Parathyroid adenoma (tissue), 2 donors: Measurements from ENCODE around the gene EPHB2.

Experiments used
- H2AFZ ChIP-seq: fragments of 300-600 bp; sonication (generic); one replicate; pipeline ENCODE4 v1.7.0; 2017; ENCODE audit warnings: antibody characterized with exemption, mild to moderate bottlenecking
- H3K27ac ChIP-seq: fragments of 300-600 bp; sonication (generic); one replicate; pipeline ENCODE4 v1.7.0; 2017
- H3K27me3 ChIP-seq: fragments of 300-600 bp; sonication (generic); one replicate; pipeline ENCODE4 v1.7.0; 2017; ENCODE audit warnings: low read length; ENCODE audit not compliant: control insufficient read depth, insufficient read depth
- H3K36me3 ChIP-seq: fragments of 300-600 bp; sonication (generic); one replicate; pipeline ENCODE4 v1.7.0; 2017; ENCODE audit warnings: low read length; ENCODE audit not compliant: control insufficient read depth, insufficient read depth
- H3K4me1 ChIP-seq: fragments of 300-600 bp; sonication (generic); one replicate; pipeline ENCODE4 v1.7.0; 2017; ENCODE audit warnings: control low read depth
- H3K4me2 ChIP-seq: fragments of 300-600 bp; sonication (generic); one replicate; pipeline ENCODE4 v1.7.0; 2017; ENCODE audit warnings: low read length
- H3K4me3 ChIP-seq: fragments of 300-600 bp; sonication (generic); one replicate; pipeline ENCODE4 v1.7.0; 2017; ENCODE audit warnings: low read depth, low read length
- H3K79me2 ChIP-seq: fragments of 300-600 bp; sonication (generic); one replicate; pipeline ENCODE4 v1.7.0; 2017; ENCODE audit warnings: control low read depth
- H3K9ac ChIP-seq: fragments of 300-600 bp; sonication (generic); one replicate; pipeline ENCODE4 v1.7.0; 2017; ENCODE audit warnings: mild to moderate bottlenecking
- H3K9me3 ChIP-seq: fragments of 300-600 bp; sonication (generic); one replicate; pipeline ENCODE4 v1.7.0; 2017; ENCODE audit warnings: low read length; ENCODE audit not compliant: control insufficient read depth
- TF ChIP-seq, protein P1 (sequence below): fragments of 300-600 bp; sonication (generic); IDR thresholded peaks from one replicate; pipeline ENCODE4 v1.7.0; 2017; ENCODE audit warnings: antibody characterized with exemption, mild to moderate bottlenecking
- donor health status: primary hyperparathyroidism.

Gene EPHB2

DNA sequence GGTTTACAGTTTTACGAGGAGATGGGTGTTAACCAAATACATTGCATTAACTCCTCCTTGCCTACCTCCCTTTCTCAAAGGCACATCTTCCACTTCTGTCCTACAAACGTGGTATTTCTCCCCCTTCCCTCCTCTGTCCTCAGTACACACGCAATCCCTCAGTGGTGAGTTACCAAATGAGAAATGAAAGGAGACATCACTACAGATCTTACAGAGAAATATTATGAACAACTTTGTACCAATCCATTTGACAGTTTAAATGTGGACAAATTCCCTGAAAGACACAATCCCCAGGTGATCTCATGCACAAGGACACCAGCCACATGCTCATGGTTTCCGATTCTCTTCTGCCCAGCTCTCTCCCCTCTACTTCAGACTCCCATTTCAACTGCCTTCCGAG, 255.7 kb downstream of the EPHB2 start:
- Histone ChIP-seq H3K4me3 (no peak overlapping the region), H3K27me3 (no peaks in the 10 kb centered on the region), H3K36me3 (no peaks in the 10 kb centered on the region), H3K4me1 (no peaks in the 10 kb centered on the region), H2AFZ (no peak overlapping the region), H3K9me3 (no peaks in the 10 kb centered on the region), H3K27ac (no peak overlapping the region), H3K4me2 (no peak overlapping the region), H3K9ac (no peak overlapping the region), H3K79me2 (no peaks in the 10 kb centered on the region)
- TF ChIP-seq, protein P1, sequence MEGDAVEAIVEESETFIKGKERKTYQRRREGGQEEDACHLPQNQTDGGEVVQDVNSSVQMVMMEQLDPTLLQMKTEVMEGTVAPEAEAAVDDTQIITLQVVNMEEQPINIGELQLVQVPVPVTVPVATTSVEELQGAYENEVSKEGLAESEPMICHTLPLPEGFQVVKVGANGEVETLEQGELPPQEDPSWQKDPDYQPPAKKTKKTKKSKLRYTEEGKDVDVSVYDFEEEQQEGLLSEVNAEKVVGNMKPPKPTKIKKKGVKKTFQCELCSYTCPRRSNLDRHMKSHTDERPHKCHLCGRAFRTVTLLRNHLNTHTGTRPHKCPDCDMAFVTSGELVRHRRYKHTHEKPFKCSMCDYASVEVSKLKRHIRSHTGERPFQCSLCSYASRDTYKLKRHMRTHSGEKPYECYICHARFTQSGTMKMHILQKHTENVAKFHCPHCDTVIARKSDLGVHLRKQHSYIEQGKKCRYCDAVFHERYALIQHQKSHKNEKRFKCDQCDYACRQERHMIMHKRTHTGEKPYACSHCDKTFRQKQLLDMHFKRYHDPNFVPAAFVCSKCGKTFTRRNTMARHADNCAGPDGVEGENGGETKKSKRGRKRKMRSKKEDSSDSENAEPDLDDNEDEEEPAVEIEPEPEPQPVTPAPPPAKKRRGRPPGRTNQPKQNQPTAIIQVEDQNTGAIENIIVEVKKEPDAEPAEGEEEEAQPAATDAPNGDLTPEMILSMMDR: no peak

DNA sequence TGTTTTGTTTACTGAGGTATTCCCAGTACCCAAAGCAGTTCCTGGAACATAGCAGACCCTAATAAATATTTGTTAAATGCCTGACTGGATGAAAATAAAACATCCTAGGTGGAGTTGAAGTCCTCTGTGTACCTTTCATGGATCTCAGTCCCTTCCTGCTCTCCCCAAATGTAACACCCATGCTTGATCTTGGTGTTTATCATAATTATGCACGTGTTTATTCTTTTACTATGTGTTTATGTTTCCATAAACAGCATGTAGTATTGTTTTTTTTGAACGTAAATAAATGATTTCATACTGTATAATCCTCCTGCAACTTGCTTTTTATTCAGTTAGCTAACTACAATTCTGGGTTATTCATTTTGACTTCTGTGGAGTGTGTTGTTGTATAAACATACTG, 257.2 kb downstream of the EPHB2 start:
- no peaks in the 10 kb centered on the region for H3K9me3 ChIP-seq

DNA sequence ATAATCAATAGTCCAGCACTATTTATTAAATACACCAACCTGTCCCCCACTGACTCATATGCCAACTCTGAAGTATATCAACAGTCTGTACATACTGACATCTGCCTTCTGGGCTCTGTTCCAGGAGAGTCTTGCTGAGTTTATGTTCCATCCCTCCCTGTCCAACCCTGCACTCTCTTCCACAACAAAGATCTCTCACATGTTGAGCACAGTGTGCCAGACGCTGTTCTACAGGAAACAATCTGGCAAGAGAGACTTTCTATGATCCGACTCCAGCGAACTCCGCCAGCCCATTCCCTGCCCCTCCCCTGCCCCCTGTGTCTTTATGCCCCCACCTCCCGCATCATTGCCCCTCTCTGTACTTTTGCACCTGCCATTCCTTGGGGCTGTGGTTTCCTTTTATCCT, 258.7 kb downstream of the EPHB2 start:
- no peak overlapping the region for H3K4me2 ChIP-seq

More for the DNA sequence above, 257.2 kb downstream of the EPHB2 start:
- Histone ChIP-seq H3K4me2 (no peak overlapping the region), H3K27ac (no peak overlapping the region), H3K36me3 (no peaks in the 10 kb centered on the region), H3K4me3 (no peak overlapping the region), H3K9ac (no peak overlapping the region), H3K4me1 (no peaks in the 10 kb centered on the region), H2AFZ (no peak overlapping the region), H3K27me3 (no peaks in the 10 kb centered on the region), H3K79me2 (no peaks in the 10 kb centered on the region)
- TF ChIP-seq, protein P1: no peak

DNA sequence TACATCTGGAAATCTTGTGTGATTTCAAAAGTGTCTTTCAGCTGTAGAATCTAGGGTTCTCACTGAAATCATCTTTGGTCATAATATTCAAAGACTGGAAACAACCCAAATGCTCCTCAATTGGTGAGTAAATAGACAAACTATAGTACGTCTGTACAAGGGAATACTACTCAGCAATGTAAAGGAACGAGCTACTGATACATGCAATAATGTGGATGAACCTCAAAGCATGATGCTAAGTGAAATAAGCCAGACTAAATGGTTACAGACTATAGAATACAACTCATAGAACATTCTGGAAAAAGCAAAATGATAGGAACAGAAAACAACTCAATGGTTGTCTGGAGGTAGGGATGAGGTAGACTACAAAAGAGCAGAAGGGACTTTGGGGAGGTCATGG, 259.5 kb downstream of the EPHB2 start:
- no peaks in the 10 kb centered on the region for H3K9me3 ChIP-seq
- no peaks in the 10 kb centered on the region for H3K4me1 ChIP-seq
- no peak overlapping the region for H2AFZ ChIP-seq

More for the DNA sequence above, 258.7 kb downstream of the EPHB2 start:
- Histone ChIP-seq H3K4me3 (no peak overlapping the region), H3K9ac (no peak overlapping the region), H3K36me3 (no peaks in the 10 kb centered on the region), H2AFZ (no peak overlapping the region), H3K27me3 (no peaks in the 10 kb centered on the region), H3K4me1 (no peaks in the 10 kb centered on the region), H3K9me3 (no peaks in the 10 kb centered on the region), H3K79me2 (no peaks in the 10 kb centered on the region), H3K27ac (no peak overlapping the region)
- TF ChIP-seq, protein P1: no peak

More for the DNA sequence above, 259.5 kb downstream of the EPHB2 start:
- Histone ChIP-seq H3K9ac (no peak overlapping the region), H3K4me3 (no peak overlapping the region), H3K27ac (no peak overlapping the region), H3K79me2 (no peaks in the 10 kb centered on the region), H3K4me2 (no peak overlapping the region), H3K27me3 (no peaks in the 10 kb centered on the region), H3K36me3 (no peaks in the 10 kb centered on the region)
- TF ChIP-seq, protein P1: no peak
